Epithelial cell of proximal tubule (primary cell): ENCODE results near the gene LRBA. TPM values are rescaled to one million over a fixed set of nuclear protein-coding genes. Genes with fewer than 3 reads are reported as not detected.

Source experiments
- DNase-seq: peaks from one replicate; pipeline ENCODE4 v3.0.0-alpha.2; 2011; ENCODE audit warnings: low read depth
- H3K4me3 ChIP-seq: 2 replicates; pipeline ENCODE4 v1.5.1; 2011; ENCODE audit warnings: low read depth, mild to moderate bottlenecking, low read length
- total RNA-seq: library from RNA; depleted of rRNA; stranded (reverse); fragments of >200 nt; gene quantifications from 2 replicates; pipeline ENCODE4 v1.2.3, GENCODE V29; 2015
- TF ChIP-seq, protein P1 (sequence below): conservative IDR thresholded peaks from 2 replicates; pipeline ENCODE4 v1.5.1; 2012; ENCODE audit warnings: low read depth, mild to moderate bottlenecking, low read length

LRBA gene
- total RNA-seq, 1 donor from 2014 or later: 58.9 TPM

DNA sequence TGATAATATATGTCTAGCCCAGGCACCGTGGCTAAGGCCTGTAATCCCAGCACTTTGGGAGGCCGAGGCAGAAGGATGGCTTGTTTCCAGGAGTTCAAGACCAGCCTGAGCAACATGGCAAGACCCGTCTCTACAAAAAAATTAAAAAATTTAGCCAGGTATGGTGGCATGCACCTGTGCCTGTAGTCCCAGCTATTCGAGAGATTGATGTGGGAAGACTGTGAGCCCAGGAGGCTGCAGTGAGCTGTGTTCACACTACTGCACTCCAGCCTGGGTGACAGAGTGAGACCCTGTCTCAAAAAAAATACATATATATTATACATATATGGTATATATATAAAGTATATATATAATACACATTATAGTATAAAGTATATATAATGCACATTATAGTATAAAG lies 595.1 kb downstream of the LRBA start:
- no peak for DNase-seq
- H3K4me3 ChIP-seq: no peak overlapping the region
- TF ChIP-seq, protein P1, sequence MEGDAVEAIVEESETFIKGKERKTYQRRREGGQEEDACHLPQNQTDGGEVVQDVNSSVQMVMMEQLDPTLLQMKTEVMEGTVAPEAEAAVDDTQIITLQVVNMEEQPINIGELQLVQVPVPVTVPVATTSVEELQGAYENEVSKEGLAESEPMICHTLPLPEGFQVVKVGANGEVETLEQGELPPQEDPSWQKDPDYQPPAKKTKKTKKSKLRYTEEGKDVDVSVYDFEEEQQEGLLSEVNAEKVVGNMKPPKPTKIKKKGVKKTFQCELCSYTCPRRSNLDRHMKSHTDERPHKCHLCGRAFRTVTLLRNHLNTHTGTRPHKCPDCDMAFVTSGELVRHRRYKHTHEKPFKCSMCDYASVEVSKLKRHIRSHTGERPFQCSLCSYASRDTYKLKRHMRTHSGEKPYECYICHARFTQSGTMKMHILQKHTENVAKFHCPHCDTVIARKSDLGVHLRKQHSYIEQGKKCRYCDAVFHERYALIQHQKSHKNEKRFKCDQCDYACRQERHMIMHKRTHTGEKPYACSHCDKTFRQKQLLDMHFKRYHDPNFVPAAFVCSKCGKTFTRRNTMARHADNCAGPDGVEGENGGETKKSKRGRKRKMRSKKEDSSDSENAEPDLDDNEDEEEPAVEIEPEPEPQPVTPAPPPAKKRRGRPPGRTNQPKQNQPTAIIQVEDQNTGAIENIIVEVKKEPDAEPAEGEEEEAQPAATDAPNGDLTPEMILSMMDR: no peak

DNA sequence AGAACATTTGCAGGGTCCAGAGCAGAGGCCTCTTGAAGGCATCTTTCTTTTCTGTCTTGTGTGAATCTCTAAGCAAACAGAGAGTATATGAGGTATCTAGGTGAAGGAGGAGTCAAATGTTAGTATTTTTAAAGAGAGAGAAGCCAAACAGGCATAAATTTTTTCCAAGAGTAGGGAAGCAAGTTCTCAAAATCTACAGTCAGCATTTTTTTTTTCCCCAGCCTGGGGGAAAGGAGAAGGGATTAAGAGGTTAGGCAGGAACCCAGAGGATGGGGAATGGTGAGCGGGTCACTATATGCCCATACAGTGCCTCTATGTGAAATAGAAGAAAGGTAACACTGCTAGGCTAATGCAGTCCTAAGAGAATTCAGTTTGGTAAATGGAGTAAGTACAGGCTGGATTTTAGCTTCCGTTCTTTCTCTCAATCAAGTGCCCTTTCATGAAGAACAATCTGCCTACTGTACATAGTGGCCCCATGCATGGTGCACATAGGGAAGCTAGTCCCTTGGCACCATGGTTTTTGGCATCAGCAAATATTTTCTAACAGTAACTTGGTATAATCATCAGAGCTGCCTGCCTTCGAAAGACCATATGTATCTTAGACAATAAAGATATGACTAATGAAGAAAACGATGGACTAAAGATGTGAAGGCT lies 596.2 kb downstream of the LRBA start:
- TF ChIP-seq, protein P1: no peak
- no peak overlapping the region for H3K4me3 ChIP-seq
- no peak for DNase-seq

DNA sequence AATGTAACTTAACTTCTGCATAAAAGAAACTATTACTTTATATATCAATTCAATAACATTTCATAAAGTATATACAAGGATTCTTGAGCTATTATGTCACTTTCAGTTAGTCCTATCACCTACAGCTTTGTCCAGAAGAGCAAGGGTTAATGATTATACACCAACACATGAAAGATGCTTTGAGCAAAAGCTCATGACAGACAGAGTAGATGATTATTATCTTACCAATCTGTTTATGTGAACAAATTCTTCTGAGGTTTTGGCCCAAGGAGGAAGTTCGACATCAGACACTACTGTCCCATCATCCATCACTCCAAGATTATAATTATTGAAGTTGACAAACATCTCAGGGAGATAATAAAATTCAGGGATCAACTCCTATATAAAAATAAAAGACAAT lies 599.9 kb downstream of the LRBA start:
- TF ChIP-seq, protein P1: no peak
- DNase-seq: no peak
- H3K4me3 ChIP-seq: no peak overlapping the region

DNA sequence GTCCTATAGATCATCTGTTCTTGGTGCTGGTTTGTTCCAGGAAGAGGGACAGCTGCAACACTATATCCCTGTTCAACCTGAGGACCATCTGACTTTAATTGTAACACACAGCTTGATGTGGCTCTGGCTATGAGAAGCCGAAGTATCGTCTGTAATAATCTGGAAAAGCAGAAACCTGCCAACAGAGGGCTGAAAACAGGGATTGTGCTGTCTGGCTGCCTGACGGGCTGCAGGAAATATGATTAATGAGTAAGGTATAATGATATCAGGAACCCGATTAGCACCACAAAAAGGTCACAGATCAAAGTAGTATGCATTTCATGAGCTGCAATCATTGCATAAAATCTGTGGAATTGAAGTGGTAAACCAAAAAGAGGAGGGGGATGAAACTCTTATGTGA lies 603.6 kb downstream of the LRBA start:
- TF ChIP-seq, protein P1: no peak
- DNase-seq: no peak

DNA sequence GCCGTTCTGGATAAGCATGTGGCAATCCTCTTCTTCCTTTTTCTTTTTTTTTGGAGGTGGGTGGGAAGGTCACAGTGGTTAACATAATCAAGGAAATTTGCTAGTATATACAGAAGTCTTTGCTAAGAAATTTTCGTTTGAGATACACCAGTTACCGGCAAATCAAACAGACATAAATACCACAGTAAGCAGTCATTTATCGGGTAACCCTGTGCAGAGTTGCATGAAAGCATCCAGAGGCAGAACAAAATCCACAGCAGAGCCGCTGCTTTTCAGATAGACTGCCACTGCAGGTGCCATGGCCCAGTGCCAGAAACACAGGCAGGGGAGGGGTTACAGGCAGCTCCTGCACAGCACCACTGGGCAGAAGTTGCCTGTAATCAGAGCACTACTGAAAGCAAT lies 612.2 kb downstream of the LRBA start:
- H3K4me3 ChIP-seq: no peak overlapping the region
- TF ChIP-seq, protein P1: no peak
- DNase-seq: no peak

More for the DNA sequence above, 603.6 kb downstream of the LRBA start:
- H3K4me3 ChIP-seq: no peak overlapping the region

DNA sequence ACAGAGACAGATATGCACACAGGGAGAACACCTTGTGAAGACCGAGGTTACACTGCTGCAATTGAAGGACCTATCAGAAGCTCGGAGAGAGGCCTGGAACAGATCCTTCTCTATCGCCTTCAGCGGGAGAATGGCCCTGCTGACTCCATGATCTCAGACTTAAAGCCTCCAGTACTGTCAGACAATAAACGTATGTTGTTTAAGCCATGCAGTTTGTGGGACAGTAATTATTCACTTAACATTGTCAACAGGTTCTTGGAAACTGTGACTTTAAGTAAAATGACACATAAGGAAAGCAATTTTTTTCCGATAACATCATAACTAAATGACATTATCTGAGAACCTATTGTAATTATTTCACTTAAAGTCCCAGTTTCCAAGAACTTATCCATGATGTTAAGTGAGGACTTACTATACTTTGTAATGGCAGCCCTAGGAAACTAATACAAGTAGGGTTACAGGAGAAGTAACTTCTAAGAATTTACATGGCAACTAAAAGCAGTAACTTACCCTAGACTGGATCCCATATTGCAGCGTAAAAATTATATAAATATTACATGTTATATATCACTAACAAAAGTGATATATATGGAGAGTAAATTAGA lies 613.9 kb downstream of the LRBA start:
- DNase-seq: no peak
- TF ChIP-seq, protein P1: no peak
- no peak overlapping the region for H3K4me3 ChIP-seq

DNA sequence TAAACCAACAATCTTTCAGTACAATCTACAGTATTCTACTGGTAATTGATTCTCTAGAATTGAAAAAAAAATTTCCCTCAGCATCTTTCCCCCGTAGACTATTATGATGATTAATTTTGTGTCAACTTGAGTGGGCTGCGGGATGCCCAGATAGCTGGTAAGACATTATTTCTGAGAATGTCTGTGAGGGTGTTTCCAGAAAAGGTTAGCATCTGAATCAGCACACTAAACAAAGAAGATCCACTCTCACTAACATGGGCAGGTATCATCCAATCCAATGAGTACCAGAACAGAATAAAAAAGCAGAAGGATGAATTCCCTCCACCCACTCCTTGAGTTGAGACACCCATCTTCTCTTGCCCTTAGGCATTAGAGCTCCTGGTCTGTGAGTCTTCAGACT lies 619.2 kb downstream of the LRBA start:
- TF ChIP-seq, protein P1: no peak
- H3K4me3 ChIP-seq: no peak overlapping the region

More for the DNA sequence above, 619.2 kb downstream of the LRBA start:
- DNase-seq: no peak
